SJSA1 (cell line): ENCODE data around the gene POMGNT1. TPM values are rescaled to one million over a fixed set of nuclear protein-coding genes. Genes with fewer than 3 reads are reported as not detected.

Experiments used
- total RNA-seq: library from RNA; depleted of rRNA; stranded (reverse); fragments of >200 nt; shearing (Covaris generic); gene quantifications from 2 replicates; pipeline ENCODE4 v1.2.3, GENCODE V29; 2014; rRNA removed

POMGNT1 gene
- total RNA-seq, 1 experiment from 2014 or later, result 106 TPM

Other genes with a start within 250 kb of the POMGNT1 start
- gene PIK3R3, start 65.8 kb downstream of the POMGNT1 start, total RNA-seq, result 12.4 and 15.2 TPM in 2 replicates
- gene TSPAN1, start 23.3 kb downstream of the POMGNT1 start, total RNA-seq, result not detected in 2 replicates
- not detected in 2 replicates for gene P3R3URF, start 21.9 kb downstream of the POMGNT1 start, total RNA-seq
- 0.41 and 1.2 TPM in 2 replicates for gene LURAP1, start 4.9 kb upstream of the POMGNT1 start, total RNA-seq
- gene RAD54L, start 49.3 kb upstream of the POMGNT1 start, total RNA-seq, result 10.3 and 10.4 TPM in 2 replicates
- 62.7 and 94.1 TPM in 2 replicates for gene LRRC41, start 105.2 kb upstream of the POMGNT1 start, total RNA-seq
- gene UQCRH, start 105.3 kb upstream of the POMGNT1 start, total RNA-seq, result 525 and 817 TPM in 2 replicates
- gene NSUN4, start 142.4 kb upstream of the POMGNT1 start, total RNA-seq, result 14.0 and 14.9 TPM in 2 replicates
- 0.74 TPM in 1 of 2 replicates, not detected in the other for gene FAAH, start 195.9 kb upstream of the POMGNT1 start, total RNA-seq